OCI-LY1 (cell line): ENCODE data around the gene CCNT2.

Experiments
- EZH2 ChIP-seq: fragments of 200-600 bp; sonication (generic), shearing (Covaris generic); IDR thresholded peaks from 2 replicates; pipeline ENCODE4 v1.8.0; 2017; ENCODE audit warnings: borderline replicate concordance, mixed run types, mild to moderate bottlenecking, antibody characterized with exemption, low read length, moderate library complexity, mixed read lengths
- TF ChIP-seq, protein P1 (sequence below): fragments of 200-600 bp; sonication (generic), shearing (Covaris generic); IDR thresholded peaks from 2 replicates; pipeline ENCODE4 v1.5.1; 2017; ENCODE audit warnings: mild to moderate bottlenecking, antibody characterized with exemption, low read length, moderate library complexity, mixed read lengths

GRCh38 chr2:134869946-134870736 lies 48.5 kb upstream of the CCNT2 start:
- TF ChIP-seq EZH2 = no peak
- TF ChIP-seq, protein P1, sequence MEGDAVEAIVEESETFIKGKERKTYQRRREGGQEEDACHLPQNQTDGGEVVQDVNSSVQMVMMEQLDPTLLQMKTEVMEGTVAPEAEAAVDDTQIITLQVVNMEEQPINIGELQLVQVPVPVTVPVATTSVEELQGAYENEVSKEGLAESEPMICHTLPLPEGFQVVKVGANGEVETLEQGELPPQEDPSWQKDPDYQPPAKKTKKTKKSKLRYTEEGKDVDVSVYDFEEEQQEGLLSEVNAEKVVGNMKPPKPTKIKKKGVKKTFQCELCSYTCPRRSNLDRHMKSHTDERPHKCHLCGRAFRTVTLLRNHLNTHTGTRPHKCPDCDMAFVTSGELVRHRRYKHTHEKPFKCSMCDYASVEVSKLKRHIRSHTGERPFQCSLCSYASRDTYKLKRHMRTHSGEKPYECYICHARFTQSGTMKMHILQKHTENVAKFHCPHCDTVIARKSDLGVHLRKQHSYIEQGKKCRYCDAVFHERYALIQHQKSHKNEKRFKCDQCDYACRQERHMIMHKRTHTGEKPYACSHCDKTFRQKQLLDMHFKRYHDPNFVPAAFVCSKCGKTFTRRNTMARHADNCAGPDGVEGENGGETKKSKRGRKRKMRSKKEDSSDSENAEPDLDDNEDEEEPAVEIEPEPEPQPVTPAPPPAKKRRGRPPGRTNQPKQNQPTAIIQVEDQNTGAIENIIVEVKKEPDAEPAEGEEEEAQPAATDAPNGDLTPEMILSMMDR = no peak
